ENCODE results near the gene SMAGP. TPM values are rescaled to one million over a fixed set of nuclear protein-coding genes. Genes with fewer than 3 reads are reported as not detected.

The SMAGP gene
- total RNA-seq, 6 experiments from 2014 or later, result 30.0 to 43.5 (median 32.5) TPM

GRCh38 chr12:51253276-51253675, 16.9 kb downstream of the SMAGP start:
- Mint-ChIP-seq H3K4me1 (ENCODE audit: low read depth) (peaks cover 4% of the 10 kb centered on the region; the same call in 1 of the 2 replicates), H3K27me3 (ENCODE audit: insufficient read depth) (peaks cover 4% of the 10 kb centered on the region), H3K4me3 (no peak overlapping the region), H3K36me3 (ENCODE audit: low read depth) (peaks cover 17% of the 10 kb centered on the region), H3K9me3 (no peaks in the 10 kb centered on the region), H3K27ac (no peak overlapping the region)
- TF ChIP-seq CTCF (IDR thresholded peaks at IDR 0.05), result no peak
- no peak for DNase-seq

- no peaks in the 10 kb centered on the region for H3K27me3 Mint-ChIP-seq (ENCODE audit: insufficient read depth)
- no peak for DNase-seq
- H3K27ac Mint-ChIP-seq, result peak overlapping the region; percentile 62
- peaks cover 38% of the 10 kb centered on the region for H3K4me1 Mint-ChIP-seq (ENCODE audit: low read depth)
- peaks cover 36% of the 10 kb centered on the region for H3K36me3 Mint-ChIP-seq (ENCODE audit: low read depth)
- no peak overlapping the region for H3K4me3 Mint-ChIP-seq
- no peak for TF ChIP-seq CTCF (IDR thresholded peaks at IDR 0.05)
- H3K9me3 Mint-ChIP-seq, result no peaks in the 10 kb centered on the region
These were observed 22.6 kb downstream of the SMAGP start for GRCh38 chr12:51247523-51248206.

GRCh38 chr12:51246254-51246853, 23.9 kb downstream of the SMAGP start:
- no peaks in the 10 kb centered on the region for H3K9me3 Mint-ChIP-seq
- H3K27me3 Mint-ChIP-seq (ENCODE audit: insufficient read depth), result no peaks in the 10 kb centered on the region
- DNase-seq, result no peak

GRCh38 chr12:51245476-51246253, 24.6 kb downstream of the SMAGP start:
- Mint-ChIP-seq H3K27ac (peak overlapping the region; percentile 74), H3K4me1 (ENCODE audit: low read depth) (peaks cover 55% of the 10 kb centered on the region), H3K27me3 (ENCODE audit: insufficient read depth) (no peaks in the 10 kb centered on the region; the same call in 1 of the 2 replicates), H3K4me3 (peak overlapping the region; percentile 23; the same call in 1 of the 2 replicates), H3K36me3 (ENCODE audit: low read depth) (peaks cover 46% of the 10 kb centered on the region), H3K9me3 (no peaks in the 10 kb centered on the region)
- no peak for DNase-seq
- TF ChIP-seq CTCF (IDR thresholded peaks at IDR 0.05), result no peak

More at GRCh38 chr12:51246254-51246853, 23.9 kb downstream of the SMAGP start:
- H3K27ac Mint-ChIP-seq, result peak overlapping the region; percentile 74
- H3K4me3 Mint-ChIP-seq, result peak overlapping the region; percentile 23; the same call in 1 of the 2 replicates
- peaks cover 42% of the 10 kb centered on the region for H3K36me3 Mint-ChIP-seq (ENCODE audit: low read depth)
- peaks cover 48% of the 10 kb centered on the region for H3K4me1 Mint-ChIP-seq (ENCODE audit: low read depth)
- no peak for TF ChIP-seq CTCF (IDR thresholded peaks at IDR 0.05)

- H3K27me3 Mint-ChIP-seq (ENCODE audit: insufficient read depth), result no peaks in the 10 kb centered on the region; the same call in none of the 2 replicates
- H3K4me1 Mint-ChIP-seq (ENCODE audit: low read depth), result peaks cover 66% of the 10 kb centered on the region
- H3K27ac Mint-ChIP-seq, result peak overlapping the region; percentile 59
- peak; percentile 13 for DNase-seq
- H3K36me3 Mint-ChIP-seq (ENCODE audit: low read depth), result peaks cover 52% of the 10 kb centered on the region
- TF ChIP-seq CTCF (IDR thresholded peaks at IDR 0.05), result no peak
- H3K4me3 Mint-ChIP-seq, result no peak overlapping the region
- no peaks in the 10 kb centered on the region for H3K9me3 Mint-ChIP-seq
These were observed 25.9 kb downstream of the SMAGP start for GRCh38 chr12:51244269-51244668.

Measured in HFFc6 (cell line).